ENCODE results near the gene SLC39A10.
"Not testable (repeated sequence)": the region's sequence is repeated elsewhere in the genome, so short reads cannot be mapped to it uniquely, and the experiment has no call there.

The SLC39A10 gene

DNA sequence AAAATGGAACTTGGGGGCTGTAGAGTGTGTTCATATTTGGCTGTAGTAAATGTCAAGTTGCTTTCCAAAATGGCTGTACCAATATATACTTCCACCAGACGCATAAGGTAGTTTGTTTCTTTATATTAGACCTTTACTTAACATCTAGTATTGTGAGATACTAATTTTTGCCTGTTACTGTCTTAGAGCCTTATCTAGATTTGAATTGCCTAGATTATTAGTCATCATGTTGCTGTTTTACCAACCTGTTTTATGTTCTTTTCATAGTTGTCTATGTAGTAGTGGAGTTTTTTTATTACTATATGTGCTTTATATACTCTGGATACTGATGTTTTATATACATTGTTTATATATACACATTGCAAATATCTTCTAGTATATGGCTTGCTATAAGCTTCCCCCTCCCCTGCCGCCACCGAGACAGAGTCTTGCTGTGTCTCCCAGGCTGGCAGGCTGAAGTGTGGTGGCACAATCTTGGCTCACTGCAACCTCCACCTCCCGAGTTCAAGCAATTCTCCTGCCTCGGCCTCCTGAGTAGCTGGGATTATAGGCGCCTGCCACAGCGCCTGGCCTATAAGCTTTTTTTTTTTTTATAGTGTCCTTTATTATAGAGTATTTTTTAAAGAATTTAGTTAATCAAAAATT, 18.9 kb downstream of the SLC39A10 start:
- ATAC-seq, result peak; percentile 76

DNA sequence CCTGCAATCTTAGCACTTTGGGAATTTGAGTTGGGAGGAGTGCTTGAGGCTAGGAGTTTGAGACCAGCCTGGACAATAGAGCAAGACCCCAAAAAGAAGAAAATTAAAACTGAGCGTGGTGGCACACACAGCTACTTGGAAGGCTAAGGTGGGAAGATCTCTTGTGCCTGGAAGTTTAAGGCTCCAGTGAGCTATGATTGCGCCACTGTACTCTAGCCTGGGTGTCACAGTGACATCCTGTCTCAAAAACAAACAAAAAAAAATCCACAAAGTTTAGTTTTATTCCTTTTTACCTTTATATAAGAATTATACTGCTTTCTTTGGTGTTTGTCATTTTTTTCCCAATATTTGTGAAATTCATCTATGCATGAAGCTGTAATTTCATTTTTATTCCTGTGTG, 20.3 kb downstream of the SLC39A10 start:
- DNase-seq (ENCODE audit: low spot score in 2 of 2) (no peak), ATAC-seq (no peak)
- no peak overlapping the region for H3K4me3 Mint-ChIP-seq
- H3K27ac Mint-ChIP-seq, result no peak overlapping the region
- H3K4me1 Mint-ChIP-seq, result peaks cover 39% of the 10 kb centered on the region
- no peaks in the 10 kb centered on the region for H3K9me3 Mint-ChIP-seq
- H3K36me3 Mint-ChIP-seq, result peaks cover 46% of the 10 kb centered on the region

More for the DNA sequence above, 18.9 kb downstream of the SLC39A10 start:
- Mint-ChIP-seq H3K27ac (no peak overlapping the region), H3K9me3 (no peaks in the 10 kb centered on the region), H3K36me3 (peaks cover 32% of the 10 kb centered on the region), H3K4me1 (peaks cover 38% of the 10 kb centered on the region), H3K4me3 (no peak overlapping the region)
- no peak for DNase-seq (ENCODE audit: low spot score in 2 of 2)

DNA sequence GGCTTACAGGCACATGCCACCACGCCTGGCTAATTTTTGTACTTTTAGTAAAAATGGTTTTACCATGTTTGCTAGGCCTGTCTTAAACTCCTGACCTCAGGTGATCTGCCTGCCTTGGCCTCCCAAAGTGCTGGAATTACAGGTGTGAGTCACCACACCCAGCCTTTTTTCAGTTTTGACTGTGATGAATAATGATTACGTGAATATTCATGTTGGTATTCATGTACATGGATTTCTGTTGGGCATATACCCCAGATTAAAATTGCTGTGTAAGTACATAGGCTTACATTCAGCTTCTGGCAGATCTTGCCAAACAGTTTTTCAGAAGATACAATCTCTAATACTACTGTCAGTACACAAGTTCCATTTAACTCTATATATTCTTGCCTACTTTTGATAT, 20.9 kb downstream of the SLC39A10 start:
- H3K27ac Mint-ChIP-seq, result no peak overlapping the region
- peaks cover 39% of the 10 kb centered on the region for H3K4me1 Mint-ChIP-seq
- ATAC-seq (no peak), DNase-seq (ENCODE audit: low spot score in 2 of 2) (no peak)
- H3K4me3 Mint-ChIP-seq, result no peak overlapping the region
- H3K36me3 Mint-ChIP-seq, result peaks cover 47% of the 10 kb centered on the region
- no peaks in the 10 kb centered on the region for H3K9me3 Mint-ChIP-seq

GRCh38 chr2:195682077-195682476, 25.1 kb downstream of the SLC39A10 start:
- Mint-ChIP-seq H3K27ac (no peak overlapping the region), H3K4me1 (peaks cover 33% of the 10 kb centered on the region), H3K36me3 (peaks cover 71% of the 10 kb centered on the region), H3K9me3 (no peaks in the 10 kb centered on the region), H3K4me3 (no peak overlapping the region)
- DNase-seq (ENCODE audit: low spot score in 2 of 2) (no peak), ATAC-seq (no peak)

DNA sequence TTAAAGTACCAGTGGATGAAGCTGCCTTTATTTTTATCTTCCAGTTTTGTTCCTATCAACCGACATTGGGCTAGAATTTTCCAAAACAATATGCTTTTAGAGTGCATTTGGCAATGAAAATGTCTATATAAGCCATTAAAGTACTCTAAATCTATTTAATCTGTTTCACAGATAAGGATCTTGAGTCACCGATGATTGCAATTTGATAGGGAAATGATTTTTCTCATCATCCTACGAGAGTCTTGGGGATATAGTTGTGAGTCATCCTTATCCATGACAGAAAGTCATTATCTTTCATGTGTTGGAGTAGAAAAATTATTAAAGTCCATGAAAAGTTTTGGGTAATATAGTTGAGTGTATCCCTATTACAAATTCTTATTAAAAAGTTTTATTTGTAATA, 26.1 kb downstream of the SLC39A10 start:
- Mint-ChIP-seq H3K36me3 (peaks cover 71% of the 10 kb centered on the region), H3K4me1 (peaks cover 26% of the 10 kb centered on the region), H3K9me3 (no peaks in the 10 kb centered on the region), H3K4me3 (no peak overlapping the region), H3K27ac (no peak overlapping the region)
- DNase-seq (ENCODE audit: low spot score in 2 of 2) (no peak), ATAC-seq (no peak)

- no peak for DNase-seq (ENCODE audit: low spot score in 2 of 2)
- Mint-ChIP-seq H3K36me3 (peaks cover 80% of the 10 kb centered on the region), H3K9me3 (peaks cover 2% of the 10 kb centered on the region), H3K27ac (peak overlapping the region; percentile 48), H3K4me1 (peaks cover 30% of the 10 kb centered on the region), H3K4me3 (no peak overlapping the region)
- ATAC-seq, result peak; percentile 53
Observed at GRCh38 chr2:195686564-195686963, 29.5 kb downstream of the SLC39A10 start.

GRCh38 chr2:195687320-195688086, 30.5 kb downstream of the SLC39A10 start:
- H3K27ac Mint-ChIP-seq, result no peak overlapping the region
- no peak overlapping the region for H3K4me3 Mint-ChIP-seq
- H3K9me3 Mint-ChIP-seq, result peaks cover 4% of the 10 kb centered on the region
- H3K36me3 Mint-ChIP-seq, result peaks cover 76% of the 10 kb centered on the region
- H3K4me1 Mint-ChIP-seq, result peaks cover 39% of the 10 kb centered on the region
- DNase-seq (ENCODE audit: low spot score in 2 of 2) (no peak), ATAC-seq (no peak)

GRCh38 chr2:195692531-195692930, 35.5 kb downstream of the SLC39A10 start:
- DNase-seq (ENCODE audit: low spot score in 2 of 2); H3K9me3 Mint-ChIP-seq; H3K4me3 Mint-ChIP-seq: not testable (repeated sequence)
- Mint-ChIP-seq H3K27ac (peak overlapping the region; percentile 67), H3K4me1 (peaks cover 50% of the 10 kb centered on the region), H3K36me3 (peaks cover 54% of the 10 kb centered on the region)
- peak; percentile 40 for ATAC-seq

GRCh38 chr2:195694553-195694952, 37.5 kb downstream of the SLC39A10 start:
- Mint-ChIP-seq H3K36me3 (peaks cover 51% of the 10 kb centered on the region), H3K4me1 (peaks cover 62% of the 10 kb centered on the region), H3K27ac (no peak overlapping the region), H3K4me3 (no peak overlapping the region), H3K9me3 (peaks cover 11% of the 10 kb centered on the region)
- DNase-seq (ENCODE audit: low spot score in 2 of 2) (no peak), ATAC-seq (no peak)

DNA sequence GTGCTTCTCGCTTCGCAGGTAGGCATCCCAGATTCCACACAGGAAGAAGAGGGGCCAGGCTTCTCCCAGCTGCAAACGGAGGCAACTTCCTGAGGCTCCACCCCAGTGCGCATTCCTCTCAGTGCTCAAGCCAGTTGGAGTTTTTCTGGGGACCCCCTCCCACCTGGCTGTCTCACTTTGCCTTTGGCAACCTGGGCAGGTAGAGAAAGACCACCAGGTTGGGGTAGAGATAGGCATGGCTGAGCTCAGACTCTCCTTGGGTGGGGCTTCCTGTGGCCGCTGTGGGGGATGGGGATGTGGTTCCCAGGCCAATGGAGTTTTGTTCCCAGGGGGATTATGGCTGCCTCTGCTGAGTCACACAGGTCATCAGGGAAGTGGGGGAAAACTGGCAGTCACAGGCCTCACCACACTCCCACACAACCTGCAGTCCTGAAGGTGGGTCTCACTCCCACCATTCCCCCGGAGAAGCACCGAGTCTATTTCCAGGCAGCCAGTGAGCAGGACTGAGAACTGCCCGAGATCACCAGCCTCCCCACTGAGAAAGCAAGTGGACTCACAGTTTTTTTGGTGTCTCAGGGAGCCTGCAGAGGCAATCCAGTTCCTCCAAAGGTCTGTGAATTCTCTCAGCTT, 38.1 kb downstream of the SLC39A10 start:
- H3K4me1 Mint-ChIP-seq, result peaks cover 62% of the 10 kb centered on the region
- H3K4me3 Mint-ChIP-seq, result no peak overlapping the region
- ATAC-seq, result no peak
- H3K36me3 Mint-ChIP-seq, result peaks cover 46% of the 10 kb centered on the region
- peaks cover 16% of the 10 kb centered on the region for H3K9me3 Mint-ChIP-seq
- no peak overlapping the region for H3K27ac Mint-ChIP-seq
- DNase-seq (ENCODE audit: low spot score in 2 of 2), result no peak

GRCh38 chr2:195696012-195696411, 39.0 kb downstream of the SLC39A10 start:
- no peak overlapping the region for H3K27ac Mint-ChIP-seq
- H3K4me1 Mint-ChIP-seq, result peaks cover 53% of the 10 kb centered on the region
- peaks cover 38% of the 10 kb centered on the region for H3K36me3 Mint-ChIP-seq
- H3K9me3 Mint-ChIP-seq, result peaks cover 22% of the 10 kb centered on the region
- ATAC-seq (no peak), DNase-seq (ENCODE audit: low spot score in 2 of 2) (no peak)
- no peak overlapping the region for H3K4me3 Mint-ChIP-seq

DNA sequence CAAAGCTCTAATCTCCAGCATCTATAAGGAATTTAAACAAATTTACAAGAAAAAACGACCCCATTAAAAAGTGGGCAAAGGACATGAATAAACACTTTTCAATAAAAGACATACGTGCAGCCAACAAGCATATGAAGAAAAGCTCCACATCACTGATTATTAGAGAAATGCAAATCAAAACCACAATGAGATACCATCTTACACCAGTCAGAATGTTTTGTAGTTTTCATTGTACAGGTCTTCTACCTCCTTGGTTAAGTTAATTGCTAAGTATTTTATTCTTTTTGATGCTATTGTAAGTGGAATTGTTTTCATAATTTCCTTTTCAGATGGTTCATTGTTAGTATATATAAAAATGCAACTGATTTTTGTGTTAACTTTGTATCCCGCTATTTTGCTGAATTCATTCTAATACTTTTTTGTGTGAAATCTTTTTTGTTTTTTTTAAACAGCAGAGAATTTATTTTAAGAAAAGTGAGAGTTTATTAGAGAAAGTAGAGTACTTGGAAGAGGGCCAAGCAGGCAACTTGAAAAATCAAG, 40.7 kb downstream of the SLC39A10 start:
- peaks cover 47% of the 10 kb centered on the region for H3K36me3 Mint-ChIP-seq
- DNase-seq (ENCODE audit: low spot score in 2 of 2), result no peak
- H3K4me1 Mint-ChIP-seq, result peaks cover 36% of the 10 kb centered on the region
- no peak overlapping the region for H3K4me3 Mint-ChIP-seq
- no peak overlapping the region for H3K27ac Mint-ChIP-seq
- H3K9me3 Mint-ChIP-seq, result peaks cover 21% of the 10 kb centered on the region
- no peak for ATAC-seq

DNA sequence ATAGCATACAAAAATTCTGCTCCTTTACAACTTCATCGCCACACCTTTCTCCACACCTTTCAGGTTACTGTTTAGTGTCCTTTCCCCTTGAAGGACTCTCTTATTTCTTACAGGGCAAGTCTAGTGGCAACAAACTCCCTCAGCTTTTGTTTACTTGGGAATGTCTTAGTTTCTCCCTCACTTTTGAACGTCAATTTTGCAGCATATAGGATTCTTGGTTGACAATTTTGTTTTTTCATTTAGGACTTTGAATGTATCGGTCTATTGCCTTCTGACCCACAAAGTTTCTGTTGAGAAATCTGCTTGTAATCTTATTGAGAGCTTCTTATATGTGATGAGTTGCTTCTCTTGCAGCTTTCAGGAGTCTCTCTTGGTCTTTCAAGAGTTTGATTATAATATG, 43.5 kb downstream of the SLC39A10 start:
- H3K4me1 Mint-ChIP-seq, result peaks cover 12% of the 10 kb centered on the region
- ATAC-seq (no peak), DNase-seq (ENCODE audit: low spot score in 2 of 2) (no peak)
- H3K27ac Mint-ChIP-seq, result no peak overlapping the region
- no peak overlapping the region for H3K4me3 Mint-ChIP-seq
- peaks cover 36% of the 10 kb centered on the region for H3K36me3 Mint-ChIP-seq
- H3K9me3 Mint-ChIP-seq, result peaks cover 18% of the 10 kb centered on the region

DNA sequence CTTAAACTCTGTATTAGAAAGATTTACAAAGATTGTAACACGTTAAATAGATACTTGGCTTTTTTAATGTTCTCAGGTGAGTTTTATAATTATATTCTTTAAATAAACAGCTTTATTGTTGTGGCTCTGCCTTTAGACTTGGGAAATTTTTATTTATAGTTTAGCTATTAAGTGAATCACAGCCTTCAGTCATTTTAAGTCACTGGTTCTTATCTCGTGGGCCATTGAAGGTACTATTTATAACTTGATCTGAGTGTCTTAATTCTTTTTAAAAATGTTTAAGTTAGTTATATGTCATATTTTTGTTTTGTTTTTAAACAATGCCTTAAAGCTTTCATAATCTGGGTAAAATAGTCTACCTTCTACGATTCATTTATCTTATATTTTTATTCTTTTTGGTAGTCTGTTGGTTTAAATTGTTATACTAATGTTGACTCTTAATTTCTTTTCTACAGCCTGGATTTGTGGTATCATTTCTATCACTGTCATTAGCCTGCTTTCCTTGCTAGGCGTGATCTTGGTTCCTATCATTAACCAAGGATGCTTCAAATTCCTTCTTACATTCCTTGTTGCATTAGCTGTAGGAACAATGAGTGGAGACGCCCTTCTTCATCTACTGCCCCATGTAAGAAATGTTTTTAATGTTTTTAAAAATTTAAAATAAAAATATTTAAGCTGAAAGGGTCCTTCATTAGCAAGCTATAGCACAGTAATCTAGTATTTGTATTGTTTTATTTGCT, 49.3 kb downstream of the SLC39A10 start:
- no peak for DNase-seq (ENCODE audit: low spot score in 2 of 2)
- Mint-ChIP-seq H3K36me3 (peaks cover 76% of the 10 kb centered on the region), H3K4me1 (no peaks in the 10 kb centered on the region), H3K9me3 (no peaks in the 10 kb centered on the region), H3K4me3 (no peak overlapping the region), H3K27ac (no peak overlapping the region)
- no peak for ATAC-seq

Measured in stimulated activated effector memory CD8-positive, alpha-beta T cell treated with anti-CD3 and anti-CD28 coated beads, Interleukin-12 subunit alpha, Interleukin-12 subunit beta, amount 100 ng/mL, for 72 hours (primary cell).